Fibroblast of mammary gland (primary cell): ENCODE measurements around the gene ATXN2.

Experiments
- DNase-seq: peaks from one replicate; pipeline ENCODE4 v3.0.0-alpha.2; 2010; ENCODE audit warnings: low read depth
- H3K4me3 ChIP-seq: 2 replicates; pipeline ENCODE4 v1.5.1; 2011; ENCODE audit warnings: low read depth, mild to moderate bottlenecking, low read length, moderate library complexity; ENCODE audit not compliant: control insufficient read depth
- CTCF ChIP-seq: conservative IDR thresholded peaks from 2 replicates; pipeline ENCODE4 v1.5.1; 2011; ENCODE audit warnings: low read depth, low read length, inconsistent platforms; ENCODE audit not compliant: control insufficient read depth, insufficient read depth

ATXN2 gene

DNA sequence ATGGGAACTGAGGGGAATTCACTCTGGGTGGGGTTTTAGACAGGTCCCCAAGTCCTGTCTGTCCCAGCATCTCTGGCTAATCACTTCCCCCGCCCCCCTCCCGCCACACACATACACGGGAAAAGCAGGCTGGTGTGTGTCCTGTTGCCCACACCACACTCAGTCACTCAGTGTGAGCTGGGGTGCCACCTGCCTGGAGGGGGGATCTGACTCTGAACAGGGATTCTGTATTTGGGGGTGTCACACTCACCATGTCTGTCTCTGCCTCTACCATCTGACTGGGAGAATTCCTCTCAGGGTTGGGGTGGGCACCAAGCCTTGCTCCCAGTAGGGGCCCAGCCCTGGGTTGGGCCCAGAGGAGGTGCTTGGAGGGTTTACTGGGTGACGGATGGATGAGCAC is 162.3 kb downstream of the ATXN2 start:
- no peak for TF ChIP-seq CTCF
- DNase-seq = no peak
- H3K4me3 ChIP-seq = no peak overlapping the region

DNA sequence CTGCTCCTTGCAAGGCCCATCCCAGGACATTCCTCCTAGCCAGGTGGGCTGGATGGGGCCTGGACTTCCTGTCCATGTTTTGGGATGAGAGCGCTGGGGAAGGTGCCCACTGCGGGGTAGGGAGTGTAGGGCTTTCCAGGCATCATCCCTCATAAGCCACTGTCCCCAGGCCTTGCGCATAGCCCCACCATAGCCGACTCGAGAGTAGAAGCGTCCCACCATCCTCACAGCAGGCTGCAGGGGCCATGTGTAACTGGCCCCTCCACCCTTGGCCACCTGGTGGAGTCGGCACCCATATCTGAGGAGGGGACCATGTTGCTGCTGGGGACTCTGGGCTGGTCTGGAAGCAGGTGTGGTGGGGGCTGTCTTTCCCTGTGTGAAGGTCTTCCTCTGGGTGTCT is 162.8 kb downstream of the ATXN2 start:
- no peak for TF ChIP-seq CTCF
- no peak for DNase-seq
- no peak overlapping the region for H3K4me3 ChIP-seq

DNA sequence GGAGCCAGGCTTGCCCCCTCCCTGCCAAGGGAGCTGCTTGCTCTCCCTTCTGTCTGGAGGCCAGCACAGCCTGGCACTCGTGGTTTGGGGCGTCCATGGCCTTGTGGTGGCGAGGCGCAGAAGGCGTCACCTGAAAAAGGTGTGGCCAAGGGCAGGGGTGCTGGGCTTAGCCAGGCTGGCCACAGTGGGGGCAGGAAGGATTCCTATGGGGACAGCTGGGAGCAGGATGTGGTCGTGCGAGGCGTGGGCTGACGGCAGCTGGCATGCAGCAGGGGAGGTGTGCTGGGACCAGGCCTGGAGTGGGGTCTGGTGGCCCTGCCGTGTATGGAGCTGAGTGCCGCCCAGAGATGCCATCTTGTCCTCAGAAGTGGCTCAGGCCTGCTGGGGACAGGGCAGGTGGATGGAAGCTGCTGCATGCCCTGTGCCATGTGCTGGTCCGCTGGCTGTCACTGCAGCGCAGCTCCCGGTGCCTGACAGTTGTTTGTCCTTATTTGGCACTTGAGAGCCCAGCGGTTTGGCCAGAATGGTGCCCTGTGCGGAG is 163.4 kb downstream of the ATXN2 start:
- TF ChIP-seq CTCF = no peak
- H3K4me3 ChIP-seq = no peak overlapping the region
- no peak for DNase-seq

DNA sequence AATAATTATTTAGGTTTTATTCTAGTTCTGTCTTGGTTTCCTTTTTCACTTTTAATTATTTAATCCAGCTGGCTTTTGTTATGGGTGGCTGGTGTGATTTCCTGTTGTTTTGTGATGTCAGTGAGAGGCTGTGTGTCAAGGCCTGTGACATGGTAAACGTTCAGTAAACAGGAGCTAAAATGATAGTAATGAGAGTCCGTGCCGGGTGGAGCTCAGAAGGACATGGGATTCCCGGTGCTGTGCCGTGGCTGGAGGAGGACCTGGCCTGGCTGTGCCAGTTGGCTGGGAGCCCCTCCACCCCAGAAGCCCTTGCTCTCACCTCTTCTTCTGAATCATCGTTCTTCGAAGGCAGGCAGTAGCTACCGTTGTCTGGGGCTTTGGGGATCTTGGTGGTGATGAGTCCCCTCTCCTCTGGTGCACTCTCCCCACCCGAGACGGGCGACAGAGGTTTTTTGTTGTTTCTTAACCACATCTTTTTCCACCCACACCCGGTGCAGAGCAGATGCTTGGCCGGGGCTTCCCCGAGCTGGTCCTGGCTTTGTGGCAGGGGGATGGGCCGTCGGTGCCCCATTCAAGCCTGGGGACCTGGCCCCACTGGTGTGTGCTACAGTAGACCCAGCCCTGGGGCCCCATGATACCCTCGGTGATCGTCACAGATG is 164.3 kb downstream of the ATXN2 start:
- DNase-seq = peak; percentile 77
- no peak for TF ChIP-seq CTCF
- no peak overlapping the region for H3K4me3 ChIP-seq

DNA sequence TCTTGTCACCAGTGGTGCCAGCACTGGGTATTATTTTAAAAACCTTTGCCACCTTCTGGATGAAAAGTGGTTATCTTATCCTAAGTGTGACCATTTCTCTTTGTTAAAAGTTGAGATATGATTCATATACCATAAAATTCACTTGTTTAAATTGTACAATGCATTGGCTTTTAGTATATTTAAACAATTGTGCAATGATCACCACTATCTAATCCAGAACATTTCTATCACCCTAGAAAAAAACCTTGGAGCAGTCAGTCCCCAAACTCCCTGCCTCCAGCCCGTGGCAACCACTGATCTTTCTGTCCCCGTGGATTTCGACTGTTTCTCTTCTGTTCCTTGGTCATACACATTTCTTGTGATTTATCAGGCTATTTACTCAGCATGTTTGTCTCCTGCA is 165.1 kb downstream of the ATXN2 start:
- no peak overlapping the region for H3K4me3 ChIP-seq
- TF ChIP-seq CTCF = no peak
- no peak for DNase-seq

DNA sequence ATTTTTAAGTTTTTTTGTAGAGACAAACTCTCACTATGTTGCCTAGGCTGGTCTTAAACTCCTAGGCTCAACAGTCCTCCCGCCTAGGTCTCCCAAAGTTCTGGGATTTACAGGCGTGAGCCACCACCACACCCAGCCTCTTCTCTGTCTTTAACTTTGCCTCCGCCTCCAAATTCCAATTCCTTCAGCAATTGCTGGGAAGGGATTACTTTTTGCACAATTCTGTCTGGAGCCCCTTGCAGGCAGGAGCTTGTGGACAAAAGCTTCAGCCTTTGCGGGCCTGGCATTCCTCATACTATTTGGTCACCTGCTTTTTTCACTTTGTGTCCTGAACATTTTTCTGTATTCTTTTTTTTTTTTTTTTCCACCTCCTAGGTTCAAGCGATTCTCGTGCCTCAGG is 167.3 kb downstream of the ATXN2 start:
- no peak overlapping the region for H3K4me3 ChIP-seq
- no peak for TF ChIP-seq CTCF
- no peak for DNase-seq
